Endothelial cell of umbilical vein (primary cell): Measurements from ENCODE around the gene DDX52. TPM values are rescaled to one million over a fixed set of nuclear protein-coding genes. Genes with fewer than 3 reads are reported as not detected.

ENCODE experiments used
- BruUV-seq: library from RNA; stranded (reverse); fragments of 400-500 nt; replicated peaks from 2 replicates; lab custom pipeline; 2021; lab: Mats Ljungman, UMichigan
- CTCF ChIA-PET: fragments of 300-600, 350-600 bp; sonication (Branson Sonifier 250); formaldehyde crosslinking; loops from one replicate; lab custom pipeline; 2021; ENCODE audit warnings: antibody characterized with exemption, inconsistent platforms; lab: Charles Lee
- POLR2A ChIA-PET: fragments of 300-600, 350-600 bp; sonication (Branson Sonifier 250); formaldehyde crosslinking; loops from one replicate; lab custom pipeline; 2021; ENCODE audit warnings: antibody characterized with exemption, inconsistent platforms; lab: Charles Lee
- DNase-seq: peaks from one replicate; pipeline ENCODE4 v3.0.0-alpha.2; 2011; ENCODE audit warnings: low read depth, low spot score
- FAIRE-seq: peaks from 2 replicates; lab custom pipeline; 2011; peaks lifted over from hg19 to GRCh38; lab: Jason Lieb, UNC
- H2AFZ ChIP-seq: 2 replicates; pipeline ENCODE4 v1.6.0; 2012; ENCODE audit warnings: low read depth, low read length, control low read depth, inconsistent platforms
- H3K27ac ChIP-seq: 2 replicates; pipeline ENCODE4 v1.5.1; 2011; ENCODE audit warnings: low read depth, mild to moderate bottlenecking, control low read depth, low read length, moderate library complexity; ENCODE audit not compliant: insufficient read depth
- H3K27me3 ChIP-seq, 2 experiments: 2 replicates each; pipeline versions ENCODE4 v1.6.0 to v1.6.1; 2011; ENCODE audit warnings: low read length in 2 of 2, mixed read lengths in 1 of 2; ENCODE audit not compliant: control insufficient read depth in 2 of 2, insufficient read depth in 2 of 2
- H3K36me3 ChIP-seq, 2 experiments: 2 replicates in 1 of 2; 3 replicates in 1 of 2; pipeline ENCODE4 v1.5.1; 2011; ENCODE audit warnings: low read length in 2 of 2, mild to moderate bottlenecking in 1 of 2, moderate library complexity in 1 of 2; ENCODE audit not compliant: control insufficient read depth in 2 of 2, insufficient read depth in 2 of 2; ENCODE audit errors: extremely low read depth in 1 of 2
- H3K4me1 ChIP-seq: 3 replicates; pipeline ENCODE4 v1.5.1; 2011; ENCODE audit warnings: mild to moderate bottlenecking, low read length; ENCODE audit not compliant: control insufficient read depth, insufficient read depth; ENCODE audit errors: extremely low read depth
- H3K4me2 ChIP-seq: 2 replicates; pipeline ENCODE4 v1.6.1; 2011; ENCODE audit warnings: low read length, control low read depth, mixed read lengths; ENCODE audit not compliant: insufficient read depth
- H3K4me3 ChIP-seq, 3 experiments: fragments of 200-600 bp in 1 of 3; sonication (generic), shearing (Covaris generic) in 1 of 3; replicated peaks in 1 of 3; 2 replicates each; pipeline ENCODE4 v1.5.1; 2011 to 2016; ENCODE audit warnings: control low read depth in 3 of 3, low read length in 3 of 3, mild to moderate bottlenecking in 2 of 3, inconsistent platforms in 1 of 3, low read depth in 1 of 3, moderate library complexity in 1 of 3; ENCODE audit not compliant: insufficient read depth in 1 of 3
- H3K79me2 ChIP-seq: 2 replicates; pipeline ENCODE4 v1.6.0; 2012; ENCODE audit warnings: low read length, inconsistent platforms; ENCODE audit not compliant: control insufficient read depth, insufficient read depth
- H3K9ac ChIP-seq: replicated peaks from 2 replicates; pipeline ENCODE3; 2011; ENCODE audit warnings: low read length, control low read depth; ENCODE audit not compliant: insufficient read depth; ENCODE audit errors: extremely low read depth
- H3K9me1 ChIP-seq: replicated peaks from 3 replicates; pipeline ENCODE4 v1.6.0; 2011; ENCODE audit warnings: mild to moderate bottlenecking, low read length; ENCODE audit not compliant: control insufficient read depth, insufficient read depth; ENCODE audit errors: extremely low read depth
- H3K9me3 ChIP-seq: replicated peaks from 2 replicates; pipeline ENCODE4 v1.5.1; 2012; ENCODE audit warnings: low read length, inconsistent platforms; ENCODE audit not compliant: control insufficient read depth, insufficient read depth
- H4K20me1 ChIP-seq: replicated peaks from 2 replicates; pipeline ENCODE3; 2011; ENCODE audit warnings: mild to moderate bottlenecking, low read length; ENCODE audit not compliant: control insufficient read depth, insufficient read depth; ENCODE audit errors: extremely low read depth
- EZH2 ChIP-seq: IDR thresholded peaks from 2 replicates; pipeline ENCODE4 v1.6.1; 2012; ENCODE audit warnings: borderline replicate concordance, low read depth, mild to moderate bottlenecking, moderate library complexity, low read length, inconsistent platforms; ENCODE audit not compliant: severe bottlenecking
- FOS ChIP-seq: IDR thresholded peaks from 2 replicates; pipeline ENCODE4 v1.6.1; 2011; ENCODE audit warnings: mild to moderate bottlenecking, low read length, moderate library complexity, borderline replicate concordance; ENCODE audit not compliant: insufficient read depth
- GATA2 ChIP-seq: IDR thresholded peaks from 2 replicates; pipeline ENCODE4 v1.7.0; 2011; ENCODE audit warnings: low read depth, mild to moderate bottlenecking, moderate library complexity, mixed read lengths, low read length; ENCODE audit not compliant: insufficient read length, insufficient read depth
- JUN ChIP-seq: IDR thresholded peaks from 2 replicates; pipeline ENCODE4 v1.6.1; 2011; ENCODE audit warnings: borderline replicate concordance, low read depth; ENCODE audit not compliant: insufficient read length, insufficient read depth
- MAX ChIP-seq: IDR thresholded peaks from 2 replicates; pipeline ENCODE4 v1.6.1; 2011; ENCODE audit not compliant: insufficient read depth, insufficient read length
- MYC ChIP-seq: IDR thresholded peaks from one replicate; pipeline ENCODE4 v1.6.1; 2011; ENCODE audit warnings: mild to moderate bottlenecking, low read depth, low read length
- POLR2A ChIP-seq: IDR thresholded peaks from 2 replicates; pipeline ENCODE4 v1.6.1; 2012; ENCODE audit warnings: low read depth, mild to moderate bottlenecking, control low read depth, low read length
- POLR2AphosphoS5 ChIP-seq: IDR thresholded peaks from 2 replicates; pipeline ENCODE4 v1.6.1; 2012; ENCODE audit warnings: low read depth, mild to moderate bottlenecking, control low read depth, low read length, moderate library complexity; ENCODE audit not compliant: insufficient read depth
- dilution Hi-C: fragments of 300-500 bp; cut with MboI; formaldehyde crosslinking; loops from one replicate; pipeline ENCODE4 v1.15.0; 2019; ENCODE audit warnings: low sequenced_read_pairs; ENCODE audit not compliant: extremely low pct_ligation_motif_present
- intact Hi-C: fragments of 100-400 bp; cut with micrococcal nuclease; formaldehyde crosslinking; loops from one replicate; pipeline ENCODE4 v1.10.0; 2022
- polyA plus RNA-seq, 4 experiments: library from polyadenylated mRNA; depleted of rRNA in 3 of 4; stranded (reverse) in 3 of 4; unstranded in 1 of 4; fragments of >200 nt; gene quantifications; 2 replicates each; pipeline versions ENCODE4 v1.2.1 to v1.2.3, GENCODE V29; 2011 to 2012; ENCODE audit warnings: missing spikeins in 1 of 4
- total RNA-seq: library from RNA; stranded (reverse); gene quantifications from 2 replicates; pipeline ENCODE4 v1.2.3, GENCODE V29; 2021
- TF ChIP-seq, protein P1 (sequence below), 2 donors: IDR thresholded peaks; 1 replicate in 1 of 2; 2 replicates in 1 of 2; pipeline ENCODE4 v1.5.1; 2011; ENCODE audit warnings: low read length in 2 of 2, mild to moderate bottlenecking in 2 of 2, moderate library complexity in 2 of 2, control low read depth in 1 of 2, inconsistent platforms in 1 of 2, low read depth in 1 of 2; ENCODE audit not compliant: insufficient read depth in 1 of 2; ENCODE audit errors: extremely low read depth in 1 of 2

Gene DDX52
- total and polyA plus RNA-seq, 2 donors (not counting 3 experiments of a cell fraction or from before 2014, with no cell fraction given) = 12.5 to 58.4 TPM

GRCh38 chr17:37671028-37671823 is 28.0 kb upstream of the DDX52 start:
- Histone ChIP-seq H3K36me3 (no peaks in the 10 kb centered on the region), H3K4me1 (no peaks in the 10 kb centered on the region), H3K27me3 (peaks cover 2 to 3% of the 10 kb centered on the region in 2 experiments), H3K4me3 (no peak overlapping the region), H3K79me2 (no peaks in the 10 kb centered on the region), H3K9me1 (no peaks in the 10 kb centered on the region), H3K9ac (no peak overlapping the region), H3K9me3 (no peaks in the 10 kb centered on the region), H4K20me1 (no peaks in the 10 kb centered on the region), H3K27ac (no peak overlapping the region), H2AFZ (no peak overlapping the region), H3K4me2 (no peak overlapping the region)
- ChIA-PET POLR2A (no interaction called here), CTCF (interaction anchor here (0.6 to 1.9 kb wide), 2 partner anchors 99 to 145 kb away, joined by 3 to 6 read pairs; no protein-coding TSS in a partner anchor)
- DNase-seq = no peak
- TF ChIP-seq MAX = no peak
- no peak for TF ChIP-seq POLR2A
- TF ChIP-seq GATA2 = no peak
- TF ChIP-seq, protein P1, sequence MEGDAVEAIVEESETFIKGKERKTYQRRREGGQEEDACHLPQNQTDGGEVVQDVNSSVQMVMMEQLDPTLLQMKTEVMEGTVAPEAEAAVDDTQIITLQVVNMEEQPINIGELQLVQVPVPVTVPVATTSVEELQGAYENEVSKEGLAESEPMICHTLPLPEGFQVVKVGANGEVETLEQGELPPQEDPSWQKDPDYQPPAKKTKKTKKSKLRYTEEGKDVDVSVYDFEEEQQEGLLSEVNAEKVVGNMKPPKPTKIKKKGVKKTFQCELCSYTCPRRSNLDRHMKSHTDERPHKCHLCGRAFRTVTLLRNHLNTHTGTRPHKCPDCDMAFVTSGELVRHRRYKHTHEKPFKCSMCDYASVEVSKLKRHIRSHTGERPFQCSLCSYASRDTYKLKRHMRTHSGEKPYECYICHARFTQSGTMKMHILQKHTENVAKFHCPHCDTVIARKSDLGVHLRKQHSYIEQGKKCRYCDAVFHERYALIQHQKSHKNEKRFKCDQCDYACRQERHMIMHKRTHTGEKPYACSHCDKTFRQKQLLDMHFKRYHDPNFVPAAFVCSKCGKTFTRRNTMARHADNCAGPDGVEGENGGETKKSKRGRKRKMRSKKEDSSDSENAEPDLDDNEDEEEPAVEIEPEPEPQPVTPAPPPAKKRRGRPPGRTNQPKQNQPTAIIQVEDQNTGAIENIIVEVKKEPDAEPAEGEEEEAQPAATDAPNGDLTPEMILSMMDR (IDR thresholded peaks at IDR 0.05; ENCODE audit: extremely low read depth in 1 of 2, insufficient read depth in 1 of 2, low read depth in 1 of 2, low read length in 2 of 2) = no peak
- no peak for TF ChIP-seq MYC
- no peak for TF ChIP-seq JUN
- TF ChIP-seq EZH2 = no peak
- TF ChIP-seq FOS = no peak
- TF ChIP-seq POLR2AphosphoS5 = no peak
- no TSS peak for BruUV-seq
- dilution Hi-C loops = no loop called here
- intact Hi-C loops = no loop called here
- no peak for FAIRE-seq
